ENCODE results near the gene GNA12.

- TF ChIP-seq CTCF (IDR thresholded peaks at IDR 0.05; ENCODE audit: low read depth, low read length, poor library complexity, severe bottlenecking) (no peak), EZH2phosphoT487 (IDR thresholded peaks at IDR 0.05; ENCODE audit: borderline replicate concordance, low read length) (no peak)
Observed at GRCh38 chr7:2851497-2851896, 7.4 kb upstream of the GNA12 start.
